ENCODE results near the gene GDNF.

GRCh38 chr5:37799865-37800421, 39.9 kb downstream of the GDNF start:
- TF ChIP-seq CTCF (IDR thresholded peaks at IDR 0.05) (no peak), POLR2A (IDR thresholded peaks at IDR 0.05) (no peak), POLR2AphosphoS5 (IDR thresholded peaks at IDR 0.05) (no peak), EP300 (IDR thresholded peaks at IDR 0.05) (no peak)
